ENCODE results near the gene ABHD3.
"Not testable (repeated sequence)": the region's sequence is repeated elsewhere in the genome, so short reads cannot be mapped to it uniquely, and the experiment has no call there.

ABHD3 gene, protein sequence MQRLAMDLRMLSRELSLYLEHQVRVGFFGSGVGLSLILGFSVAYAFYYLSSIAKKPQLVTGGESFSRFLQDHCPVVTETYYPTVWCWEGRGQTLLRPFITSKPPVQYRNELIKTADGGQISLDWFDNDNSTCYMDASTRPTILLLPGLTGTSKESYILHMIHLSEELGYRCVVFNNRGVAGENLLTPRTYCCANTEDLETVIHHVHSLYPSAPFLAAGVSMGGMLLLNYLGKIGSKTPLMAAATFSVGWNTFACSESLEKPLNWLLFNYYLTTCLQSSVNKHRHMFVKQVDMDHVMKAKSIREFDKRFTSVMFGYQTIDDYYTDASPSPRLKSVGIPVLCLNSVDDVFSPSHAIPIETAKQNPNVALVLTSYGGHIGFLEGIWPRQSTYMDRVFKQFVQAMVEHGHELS

DNA sequence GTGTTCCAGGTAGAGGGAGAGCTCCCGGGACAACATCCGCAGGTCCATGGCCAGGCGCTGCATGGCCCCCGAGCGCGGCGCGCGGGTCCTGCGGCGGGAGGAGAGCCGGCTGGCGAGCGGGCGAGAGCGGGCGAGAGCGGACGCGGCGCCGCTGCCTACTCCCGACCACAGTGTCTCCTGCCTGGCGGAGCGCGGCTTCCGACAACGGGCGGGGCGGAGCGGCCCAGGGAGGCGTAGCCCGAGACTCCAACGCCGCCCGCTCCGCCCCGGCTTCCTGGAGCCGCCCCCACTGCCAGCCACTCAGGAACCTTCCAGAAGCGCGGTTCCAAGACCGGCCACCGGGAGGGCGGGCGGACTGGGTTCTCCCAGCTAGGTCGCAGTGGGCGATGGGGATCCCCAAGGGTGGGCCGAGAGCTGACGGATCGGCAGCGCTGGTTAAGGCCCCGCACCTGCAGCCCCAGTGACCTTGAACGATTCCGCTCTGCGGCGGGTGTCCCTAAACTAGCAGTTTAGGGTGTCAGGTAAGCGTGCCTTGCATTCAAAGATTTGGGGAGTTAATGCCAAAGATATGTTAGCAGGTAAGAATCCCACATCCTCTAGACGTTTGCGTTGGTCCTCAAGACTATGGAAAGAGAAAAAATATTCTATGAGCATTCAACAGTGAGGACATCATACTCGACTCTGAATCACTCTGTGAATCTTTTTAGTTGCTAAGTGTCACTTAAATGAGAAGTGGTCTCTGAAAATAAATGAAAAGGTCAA, at the start of gene ABHD3:
Gene ABHD3 (minus strand): TSS at position 172 of the 762 bp plus-strand sequence. CDS start 109 bp downstream, at position 63.
- peak; percentile 99 for DNase-seq

DNA sequence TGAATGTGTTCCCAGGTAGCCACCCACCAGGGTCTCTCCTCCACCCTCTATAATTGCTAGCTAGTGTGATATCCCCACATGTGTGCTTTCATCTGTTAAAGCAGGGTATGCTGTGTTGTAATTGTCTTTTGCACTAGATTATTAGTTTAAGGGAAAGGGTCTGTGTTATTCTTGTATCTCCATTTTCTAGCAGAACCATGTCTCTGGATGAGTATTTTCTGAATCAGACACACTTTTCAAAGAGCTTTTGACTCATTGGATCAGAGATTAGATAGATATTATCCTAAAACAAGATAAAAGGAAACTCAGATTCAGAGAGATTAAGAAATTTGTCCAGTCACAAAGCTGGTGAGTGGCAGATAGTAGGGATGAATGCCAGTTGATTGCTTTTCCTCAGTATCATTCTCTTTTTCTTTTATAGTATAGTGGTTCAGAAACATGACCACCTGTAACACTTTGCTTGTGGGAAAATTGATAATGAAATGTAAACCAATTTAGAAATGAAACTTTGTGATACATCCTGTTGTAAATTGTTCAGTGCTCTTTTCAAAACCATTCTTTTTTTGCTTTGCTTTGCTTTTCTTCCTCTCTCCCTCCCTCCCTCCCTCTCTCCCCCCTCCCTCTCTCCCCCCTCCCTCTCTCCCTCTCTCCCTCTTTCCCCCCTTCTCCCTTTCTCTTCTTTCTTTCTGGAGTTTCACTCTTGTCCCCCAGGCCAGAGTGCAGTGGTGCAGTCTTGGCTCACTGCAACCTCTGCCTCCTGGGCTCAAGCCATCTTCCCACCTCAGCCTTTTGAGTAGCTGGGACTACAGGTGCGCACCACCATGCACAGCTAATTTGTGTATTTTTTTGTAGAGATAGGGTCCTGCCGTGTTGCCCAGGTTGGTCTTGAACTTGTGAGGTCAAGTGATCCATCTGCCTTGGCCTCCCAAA, 43.5 kb upstream of the ABHD3 start:
- peak; percentile 54 for DNase-seq

DNA sequence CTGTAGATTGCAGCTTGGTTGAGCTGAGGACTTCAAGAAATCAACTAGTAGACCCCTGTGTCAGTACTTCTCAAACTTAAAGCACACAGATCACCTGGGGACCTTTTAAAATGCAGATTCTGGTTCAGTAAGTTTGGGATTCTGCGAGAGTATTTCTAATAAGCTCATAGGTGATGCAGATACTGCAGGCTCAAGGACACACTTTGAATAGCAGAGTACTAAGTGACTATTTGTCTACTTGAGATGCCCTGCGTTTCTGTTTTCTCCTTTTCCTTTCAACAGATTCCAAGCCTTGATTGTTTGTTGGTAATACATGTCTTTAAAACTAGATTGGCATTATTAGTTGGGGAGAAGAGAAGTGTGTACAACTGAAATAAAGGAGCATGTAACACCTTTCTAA, 42.7 kb upstream of the ABHD3 start:
- DNase-seq: no peak

DNA sequence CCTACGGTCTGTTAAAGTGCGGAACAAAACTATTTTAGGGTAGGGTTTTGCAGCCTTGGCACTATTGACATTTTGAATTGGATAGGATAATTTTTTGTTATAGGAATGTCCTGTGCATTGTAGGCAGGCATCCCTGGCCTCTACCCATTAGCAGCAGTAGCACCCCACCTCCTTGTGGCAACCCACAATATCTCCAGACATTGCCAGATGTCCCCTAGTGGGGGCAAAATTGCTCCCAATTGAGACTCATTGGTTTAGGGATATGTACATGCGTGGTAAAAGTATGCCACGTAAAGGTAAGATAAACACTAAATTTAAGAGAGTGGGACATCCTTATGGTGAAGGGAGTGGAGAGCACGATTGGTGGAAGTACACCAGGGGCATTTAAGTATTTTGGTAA, 40.7 kb upstream of the ABHD3 start:
- DNase-seq: peak; percentile 39

DNA sequence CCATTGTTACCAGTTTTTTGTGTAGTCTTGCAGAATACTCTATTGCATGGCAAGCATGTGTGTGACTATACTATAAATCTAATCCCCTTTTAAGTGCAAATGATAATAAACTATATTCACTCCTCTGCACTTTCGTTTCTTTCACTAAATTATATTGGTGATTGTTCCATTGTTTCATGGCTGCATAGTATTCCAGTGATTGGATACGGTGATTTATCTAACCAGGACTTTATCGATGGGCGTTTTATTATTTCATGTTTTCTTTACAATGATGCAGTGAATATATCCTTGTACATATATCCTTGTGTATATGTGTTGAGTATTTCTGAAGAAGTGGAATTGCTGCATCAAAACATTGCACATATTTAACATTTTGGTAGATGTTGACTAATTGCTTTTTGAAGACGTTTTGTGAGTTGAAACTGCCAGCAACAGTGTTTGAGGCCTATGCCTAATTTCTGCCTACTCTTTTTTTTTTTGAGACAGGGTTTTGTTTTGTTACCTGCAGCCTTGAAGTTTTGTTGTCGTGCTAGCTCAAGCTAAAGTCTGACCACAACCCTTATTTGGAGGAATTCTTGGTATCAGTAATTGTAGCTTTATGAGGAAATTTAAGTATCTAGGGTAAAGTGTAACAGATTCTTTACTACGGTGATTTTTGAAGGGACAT, 38.7 kb upstream of the ABHD3 start:
- DNase-seq: peak; percentile 82

DNA sequence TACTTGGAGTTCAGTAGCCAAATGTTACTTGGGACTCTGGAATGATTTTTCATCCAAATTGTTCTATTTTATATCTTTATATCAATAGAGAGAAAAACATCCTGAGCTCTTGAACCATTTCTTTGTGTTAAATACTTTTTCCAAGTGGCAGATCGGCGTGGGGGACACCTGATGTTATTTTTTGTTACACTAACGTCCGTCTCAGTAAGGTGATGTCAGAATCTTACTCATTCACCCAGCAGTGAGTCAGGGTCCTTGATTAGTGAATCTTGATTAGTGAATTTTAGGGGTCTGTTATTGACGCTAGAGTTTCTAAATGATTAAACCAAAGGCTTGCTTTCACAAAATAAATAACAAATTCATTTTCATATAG, 37.7 kb upstream of the ABHD3 start:
- peak; percentile 81 for DNase-seq

DNA sequence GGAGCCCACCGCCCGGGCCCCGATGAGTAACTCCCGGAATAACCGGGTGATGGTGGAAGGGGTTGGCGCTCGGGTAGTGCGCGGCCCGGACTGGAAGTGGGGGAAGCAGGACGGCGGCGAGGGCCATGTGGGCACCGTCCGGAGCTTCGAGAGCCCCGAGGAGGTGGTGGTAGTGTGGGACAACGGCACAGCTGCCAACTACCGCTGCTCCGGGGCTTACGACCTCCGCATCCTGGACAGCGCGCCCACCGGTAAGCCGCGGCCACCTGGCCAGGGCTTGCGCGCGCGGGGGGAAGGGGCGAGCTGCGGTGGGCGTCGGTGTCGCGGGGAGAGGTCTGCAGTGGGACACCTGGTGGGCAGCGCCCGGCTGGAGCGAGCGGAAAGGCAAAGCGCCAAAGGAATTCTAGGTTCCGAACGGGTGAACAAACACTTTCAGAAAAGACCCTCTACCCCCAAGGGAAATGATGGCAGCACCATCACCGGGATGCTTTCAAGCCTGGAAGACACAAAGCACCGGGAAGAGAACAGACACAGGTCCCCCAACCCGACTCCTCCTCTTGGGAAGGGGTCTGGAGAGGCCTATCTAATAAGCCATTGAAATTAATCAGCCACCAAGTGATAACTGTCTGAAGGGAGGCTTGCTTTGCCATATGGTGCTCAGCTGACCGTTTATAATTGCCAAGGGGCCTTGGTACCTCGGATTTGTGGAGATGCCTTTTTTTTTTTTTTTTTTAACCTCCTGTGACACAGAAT, 37.2 kb upstream of the ABHD3 start:
- peak; percentile 81 for DNase-seq

DNA sequence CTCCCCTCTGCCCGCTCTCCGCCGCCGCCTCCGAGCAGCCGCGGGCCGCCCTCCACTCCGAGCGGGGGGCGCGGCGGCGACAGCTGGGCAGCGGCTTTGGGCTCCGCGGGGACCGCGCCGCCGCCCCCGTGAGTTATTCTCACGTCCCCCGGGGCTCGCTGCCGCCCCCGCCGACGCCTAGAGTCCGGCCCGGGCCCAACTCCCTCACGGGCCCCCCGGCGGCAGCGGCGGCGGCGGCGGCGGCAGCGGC, 36.7 kb upstream of the ABHD3 start:
- no peak for DNase-seq

DNA sequence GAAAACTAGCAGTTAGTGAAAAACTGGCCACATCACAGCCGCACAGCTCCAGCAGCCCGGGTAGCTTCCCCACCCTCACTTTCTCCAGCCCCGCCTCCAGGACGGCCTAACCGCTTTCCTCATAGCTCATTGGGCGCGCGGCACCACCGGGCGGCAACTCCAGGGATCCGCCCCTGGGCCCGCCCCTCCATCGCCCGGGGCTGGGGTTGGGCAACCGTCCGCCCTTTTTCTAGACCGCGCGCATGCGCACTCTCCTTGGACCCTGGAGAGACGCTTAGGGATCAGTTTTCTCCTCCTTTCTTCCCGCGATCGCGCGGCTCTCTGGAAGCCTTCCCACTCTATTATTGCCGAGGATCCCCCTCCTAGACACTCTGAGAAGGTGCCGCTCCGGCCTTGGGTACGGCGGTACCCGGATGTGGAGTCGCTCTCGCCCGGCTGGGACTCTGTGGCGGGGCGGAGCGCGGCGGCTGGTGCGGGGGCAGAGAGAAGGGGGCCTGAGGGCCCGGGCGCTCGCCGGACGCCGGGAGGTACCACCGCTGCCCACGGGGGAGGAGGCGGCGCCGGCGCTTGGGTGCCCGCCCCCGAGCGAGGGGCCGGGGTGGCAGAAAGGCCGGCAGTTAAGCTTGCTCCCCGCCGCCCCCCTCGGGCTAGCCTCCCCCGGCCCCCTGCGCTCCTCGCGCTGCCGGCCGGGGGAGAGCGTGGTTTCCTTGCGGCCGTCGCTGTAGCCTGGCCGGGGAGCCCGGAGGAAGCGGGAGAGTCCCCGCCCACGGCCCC, 36.2 kb upstream of the ABHD3 start, which contains the start of gene MIB1:
Gene MIB1 (plus strand): TSS at position 255 of the 774 bp plus-strand sequence. CDS start 792 bp downstream, outside the sequence.
- peak; percentile 100 for DNase-seq

DNA sequence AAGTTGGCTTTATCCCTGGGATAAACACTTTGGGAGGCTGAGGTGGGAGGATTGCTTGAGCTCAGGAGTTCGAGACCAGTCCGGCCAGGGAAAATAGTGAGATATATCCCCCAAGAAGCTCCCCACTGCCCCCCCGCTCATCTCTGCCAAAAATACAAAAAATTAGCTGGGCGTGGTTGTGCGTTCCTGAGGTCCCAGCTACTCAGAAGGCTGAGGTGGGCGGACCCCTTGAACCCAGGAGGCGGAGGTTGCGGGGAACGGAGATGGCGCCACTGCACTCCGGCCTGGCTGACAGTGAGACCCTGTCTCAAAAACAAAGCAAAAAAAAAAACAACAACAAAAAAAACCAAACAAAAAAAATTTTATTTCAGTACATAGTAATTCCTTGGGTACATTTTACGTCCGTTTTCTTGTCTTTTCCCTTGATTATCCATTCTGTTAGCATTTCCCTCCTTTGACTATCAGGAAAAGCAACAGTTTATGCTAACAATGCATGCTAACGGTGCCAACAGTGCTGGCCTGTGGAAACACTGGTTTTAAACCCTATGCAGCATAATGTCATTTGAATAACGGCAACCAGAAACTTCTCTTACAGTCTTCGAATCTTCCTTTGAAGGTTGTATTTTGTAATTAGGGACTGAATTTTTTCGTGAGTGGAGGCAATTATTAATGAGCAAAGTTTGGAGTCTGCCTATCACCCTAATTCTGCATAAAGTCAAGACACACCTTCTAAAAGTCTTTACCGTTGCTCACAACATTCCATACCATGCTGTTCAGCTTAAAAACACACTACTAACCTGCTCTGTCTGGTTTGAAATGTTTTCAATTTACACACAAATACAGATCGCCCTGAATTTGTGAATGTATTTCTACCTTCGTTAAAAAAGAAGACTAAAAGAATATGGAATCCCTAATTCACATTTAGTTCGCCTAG, 35.3 kb upstream of the ABHD3 start:
- DNase-seq: peak; percentile 90

DNA sequence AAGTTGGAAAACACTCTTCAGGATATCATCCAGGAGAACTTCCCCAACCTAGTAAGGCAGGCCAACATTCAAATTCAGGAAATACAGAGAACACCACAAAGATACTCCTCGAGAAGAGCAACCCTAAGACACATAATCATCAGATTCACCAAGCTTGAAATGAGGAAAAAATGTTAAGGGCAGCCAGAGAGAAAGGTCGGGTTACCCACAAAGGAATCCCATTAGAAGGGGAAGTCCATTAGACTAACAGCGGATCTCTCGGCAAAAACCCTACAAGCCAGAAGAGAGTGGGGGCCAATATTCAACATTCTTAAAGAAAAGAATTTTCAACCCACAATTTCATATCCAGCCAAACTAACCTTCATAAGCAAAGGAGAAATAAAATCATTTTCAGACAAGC, 32.4 kb upstream of the ABHD3 start:
- not testable (repeated sequence) for DNase-seq

DNA sequence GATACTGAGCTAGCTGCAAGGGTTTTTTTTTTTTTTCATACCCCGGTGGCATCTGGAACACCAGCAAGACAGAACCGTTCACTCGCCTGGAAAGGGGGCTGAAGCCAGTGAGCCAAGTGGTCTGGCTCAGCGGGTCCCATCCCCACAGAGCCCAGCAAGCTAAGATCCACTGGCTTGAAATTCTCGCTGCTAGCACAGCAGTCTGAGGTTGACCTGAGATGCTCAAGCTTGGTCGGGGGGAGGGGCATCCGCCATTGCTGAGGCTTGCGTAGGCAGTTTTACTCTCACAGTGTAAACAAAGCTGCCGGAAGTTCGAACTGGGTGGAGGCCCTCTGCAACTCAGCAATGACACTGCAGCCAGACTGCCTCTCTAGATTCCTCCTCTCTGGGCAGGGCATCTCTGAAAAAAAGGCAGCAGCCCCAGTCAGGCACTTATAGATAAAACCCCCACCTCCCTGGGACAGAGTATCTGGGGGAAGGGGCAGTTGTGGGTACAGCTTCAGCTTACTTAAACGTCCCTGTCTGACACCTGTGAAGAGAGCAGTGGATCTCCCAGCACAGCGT, 31.0 kb upstream of the ABHD3 start:
- DNase-seq: peak; percentile 65

DNA sequence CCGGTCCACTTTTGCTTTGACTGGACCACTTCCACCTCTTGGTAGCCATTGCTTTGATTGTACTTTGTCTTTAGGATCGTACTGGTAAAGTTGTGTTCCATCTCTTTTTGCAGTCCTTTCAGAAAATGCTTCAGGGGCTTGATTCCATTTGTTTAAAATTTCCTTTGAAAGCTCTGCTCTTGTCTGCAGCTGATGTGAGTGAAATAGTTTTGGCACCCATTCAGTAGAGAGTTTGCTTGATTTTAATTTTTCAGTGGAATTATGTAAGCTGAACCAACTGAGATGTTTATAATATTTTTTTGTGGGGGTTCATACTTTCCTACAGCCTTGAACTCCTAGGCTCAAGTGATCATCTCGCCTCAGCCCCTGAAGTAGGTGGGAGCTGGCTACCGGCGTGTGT, 28.4 kb upstream of the ABHD3 start:
- no peak for DNase-seq

DNA sequence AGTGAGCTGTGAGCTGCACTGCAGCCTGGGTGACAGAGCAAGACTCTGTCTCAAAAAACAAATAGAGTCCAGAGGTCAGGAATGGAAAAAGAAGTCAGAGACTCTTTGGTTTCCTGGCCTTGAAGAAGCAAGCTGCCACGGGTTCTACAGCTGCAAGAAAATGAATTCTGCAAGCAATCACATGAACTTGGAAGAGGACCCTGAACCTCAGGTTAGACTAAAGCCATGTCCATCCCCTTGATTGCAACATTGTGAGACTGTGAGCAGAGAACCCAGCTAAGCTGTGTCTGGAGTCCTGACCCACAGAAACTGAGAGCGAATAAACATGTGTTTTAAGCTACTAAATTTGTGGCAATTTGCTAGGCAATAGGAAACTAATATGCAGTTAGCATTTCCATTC, 23.1 kb upstream of the ABHD3 start:
- DNase-seq: no peak

DNA sequence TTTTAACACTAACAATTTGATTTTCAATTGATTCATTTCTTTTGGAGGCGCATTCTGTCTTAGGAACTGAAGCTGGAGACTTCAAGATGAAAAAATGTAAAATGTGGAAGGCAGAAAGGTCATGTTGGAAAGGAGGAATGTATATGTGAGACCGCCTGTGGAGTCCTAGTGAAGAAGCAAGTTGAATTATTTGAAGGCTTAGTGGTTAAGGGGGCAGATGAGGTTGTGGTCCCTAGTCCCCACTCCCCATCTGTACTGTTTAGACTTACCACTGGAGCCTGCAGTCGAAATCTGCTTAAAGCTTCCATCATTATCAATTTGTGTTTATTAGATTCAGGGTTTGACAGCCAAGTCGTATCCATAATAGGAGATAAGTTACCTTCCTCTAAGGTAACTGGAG, 20.6 kb upstream of the ABHD3 start:
- no peak for DNase-seq

DNA sequence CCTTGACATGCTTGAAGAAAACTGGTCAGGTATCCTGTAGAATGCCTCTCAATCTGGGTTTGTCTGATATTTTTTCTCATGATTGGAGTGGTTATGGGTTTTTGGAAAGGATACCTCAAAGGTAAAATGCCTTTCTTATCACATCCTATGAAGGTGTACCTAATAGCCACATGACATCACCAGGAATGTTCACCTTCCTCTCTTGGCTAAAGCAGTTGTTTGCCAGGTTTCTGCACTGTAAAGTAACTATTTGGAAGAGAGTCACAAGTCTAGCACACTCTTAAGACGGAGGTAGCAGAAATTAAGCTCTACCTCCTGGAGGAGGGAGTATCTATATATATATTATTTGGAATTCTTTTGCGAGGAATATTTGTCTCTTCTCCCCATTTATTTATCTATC, 18.1 kb upstream of the ABHD3 start:
- DNase-seq: no peak

DNA sequence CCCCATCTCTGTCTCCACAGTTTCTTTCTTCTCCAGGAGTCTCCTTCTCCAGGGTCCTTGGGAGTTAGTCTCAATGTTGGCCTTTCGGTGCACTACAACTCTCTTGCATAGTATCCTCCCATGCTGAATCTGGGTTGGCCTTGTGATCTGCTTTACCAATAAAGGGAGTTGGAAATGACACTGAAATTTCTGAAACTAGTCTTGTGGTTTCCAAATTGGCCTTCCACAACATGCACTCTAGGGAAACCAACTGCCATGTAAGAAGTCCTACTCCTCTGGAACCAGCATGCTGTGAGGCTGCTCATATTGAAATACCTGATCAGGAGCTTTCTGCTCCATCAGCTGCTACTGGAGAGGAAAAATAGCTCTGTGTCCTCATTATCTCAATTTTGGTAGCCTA, 9.9 kb upstream of the ABHD3 start:
- no peak for DNase-seq

DNA sequence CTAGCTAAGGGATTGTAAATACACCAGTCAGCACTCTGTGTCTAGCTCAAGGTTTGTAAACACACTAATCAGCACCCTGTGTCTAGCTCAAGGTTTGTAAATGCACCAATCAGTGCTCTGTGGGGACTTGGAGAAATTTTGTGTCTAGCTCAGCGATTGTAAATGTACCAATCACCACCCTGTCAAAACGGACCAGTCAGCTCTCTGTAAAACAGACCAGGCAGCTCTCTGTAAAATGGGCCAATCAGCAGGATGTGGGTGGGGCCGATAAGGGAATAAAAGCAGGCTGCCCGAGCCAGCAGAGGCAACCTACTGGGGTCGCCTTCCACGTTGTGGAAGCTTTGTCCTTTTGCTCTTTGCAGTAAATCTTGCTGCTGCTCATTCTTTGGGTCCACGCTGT, 2.6 kb upstream of the ABHD3 start:
- DNase-seq: not testable (repeated sequence)

DNA sequence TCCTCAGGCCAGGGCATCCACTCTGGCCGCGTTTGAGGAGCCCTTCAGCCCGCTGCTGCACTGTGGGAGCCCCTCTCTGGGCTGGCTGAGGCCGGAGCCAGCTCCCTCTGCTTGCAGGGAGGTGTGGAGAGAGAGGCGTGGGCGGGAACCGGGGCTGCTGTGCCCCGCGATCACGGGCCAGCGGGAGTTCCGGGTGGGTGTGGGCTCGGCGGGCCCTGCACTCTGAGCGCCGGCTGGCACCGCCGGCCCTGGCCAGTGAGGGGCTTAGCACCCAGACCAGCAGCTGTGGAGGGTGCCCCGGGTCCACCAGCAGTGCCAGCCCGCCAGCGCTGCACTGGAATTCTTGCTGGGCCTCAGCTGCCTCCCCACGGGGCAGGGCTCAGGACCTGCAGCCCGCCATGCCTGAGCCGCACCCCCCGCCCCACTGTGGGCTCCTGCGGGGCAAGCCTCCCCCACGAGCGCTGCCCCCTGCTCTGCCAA, 1.9 kb upstream of the ABHD3 start:
- no peak for DNase-seq
